ENCODE data around the gene DNAH12. TPM values are rescaled to one million over a fixed set of nuclear protein-coding genes. Genes with fewer than 3 reads are reported as not detected.
"Not testable (repeated sequence)": the region's sequence is repeated elsewhere in the genome, so short reads cannot be mapped to it uniquely, and the experiment has no call there.

DNAH12 gene
- polyA plus RNA-seq, 10 donors, result 0.22 to 0.67 (median 0.51) TPM

DNA sequence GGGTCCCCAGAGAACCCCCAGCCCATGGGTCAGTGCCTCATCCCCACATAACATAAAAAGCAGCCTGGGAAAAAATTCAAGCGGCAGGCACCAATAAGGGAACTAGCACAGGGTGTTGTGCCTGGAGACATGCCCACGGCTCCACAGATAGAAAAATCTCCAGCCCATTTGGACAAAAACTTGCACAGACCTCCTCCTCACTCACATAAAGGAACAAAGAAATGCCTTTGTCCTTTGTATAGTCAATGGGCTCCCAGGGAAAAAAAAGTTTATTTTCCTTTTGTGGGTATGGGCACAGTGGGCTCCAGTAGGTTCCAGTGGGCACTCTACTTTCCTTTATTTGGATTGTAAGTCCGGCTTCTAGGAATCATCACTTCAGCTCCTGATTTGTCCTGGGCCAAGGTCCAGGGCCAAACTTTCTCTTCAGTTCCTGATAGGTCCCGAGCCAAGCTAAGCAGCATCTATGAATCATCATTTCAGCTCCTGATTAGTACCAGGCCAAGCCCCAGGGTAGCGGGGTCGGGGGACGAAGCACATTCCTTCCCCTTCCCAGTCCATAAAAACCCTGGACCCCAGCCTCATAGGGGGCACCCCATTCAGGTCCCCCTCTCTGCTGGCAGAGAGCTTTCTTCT lies 1.6 kb upstream of the DNAH12 start:
- no peak for DNase-seq

DNA sequence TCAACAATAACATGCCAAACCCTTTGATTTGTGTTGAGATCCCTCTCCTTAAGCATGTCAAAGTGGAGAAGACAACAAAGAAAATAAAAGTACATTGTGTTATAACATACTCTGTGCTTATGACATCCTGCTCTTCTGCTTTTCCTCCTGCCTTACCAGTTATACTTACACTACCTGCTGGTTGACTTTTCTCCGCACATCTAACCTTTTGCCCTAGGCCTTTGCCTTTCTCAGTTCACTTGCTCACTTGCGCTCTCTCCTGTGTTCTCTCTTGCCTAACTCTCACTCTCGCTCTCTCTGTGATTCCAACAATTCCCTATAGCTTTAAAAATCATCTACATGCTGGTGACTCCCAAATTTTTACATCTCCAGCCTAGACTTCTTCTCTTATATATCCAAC lies 5.7 kb downstream of the DNAH12 start:
- DNase-seq, result no peak

DNA sequence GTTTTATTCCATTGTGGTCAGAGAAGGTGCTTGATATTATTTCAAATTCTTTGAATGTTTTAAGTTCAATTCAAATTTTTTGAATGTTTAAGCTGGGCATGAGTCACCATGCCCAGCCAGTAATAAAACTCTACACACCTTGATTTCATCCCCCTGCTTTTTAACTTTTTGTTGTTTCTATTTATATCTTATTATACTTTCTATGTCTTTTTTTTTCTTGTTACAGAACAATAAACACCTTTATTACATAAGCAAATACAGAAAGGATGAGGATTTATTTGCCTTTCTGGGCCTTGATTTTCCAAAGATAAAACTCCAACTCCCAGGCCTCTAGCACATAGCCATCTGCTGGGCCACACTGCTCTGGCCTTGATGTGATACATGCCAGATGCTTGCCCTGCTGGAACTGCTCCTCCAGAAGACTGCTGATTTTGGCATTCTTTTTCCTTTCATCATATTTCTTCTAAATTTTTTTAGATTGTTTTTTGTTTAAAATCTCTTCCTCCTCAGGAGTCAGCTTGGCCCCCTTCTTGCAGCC lies 14.0 kb downstream of the DNAH12 start:
- no peak for DNase-seq

DNA sequence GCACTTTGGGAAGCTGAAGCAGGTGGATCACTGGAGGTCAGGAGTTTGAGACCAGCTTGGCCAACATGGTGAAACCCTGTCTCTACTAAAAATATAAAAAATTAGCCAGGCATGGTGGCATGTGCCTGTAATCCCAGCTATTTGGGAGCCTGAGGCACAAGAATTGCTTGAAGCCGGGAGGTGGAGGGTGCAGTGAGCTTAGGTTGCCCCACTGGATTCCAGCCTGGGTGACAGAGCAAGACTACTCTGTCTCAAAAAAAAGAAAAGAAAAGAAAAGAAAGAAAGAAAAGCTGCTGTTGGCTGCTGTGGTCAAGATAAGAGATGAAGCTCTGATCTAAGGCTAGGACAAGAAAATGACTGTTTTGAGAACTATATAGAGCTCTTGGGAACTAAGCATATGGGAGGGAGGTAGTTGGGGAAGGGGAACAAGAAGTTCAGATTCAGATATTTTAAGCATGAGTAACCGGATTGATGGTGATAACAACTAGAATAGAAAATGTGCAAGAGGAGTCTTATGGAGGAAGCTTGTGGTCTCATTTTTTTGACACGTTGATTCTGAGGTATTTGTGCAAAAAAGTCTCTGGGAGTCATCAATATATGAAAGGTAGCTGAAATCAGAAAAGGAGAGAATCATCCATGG lies 25.7 kb downstream of the DNAH12 start:
- no peak for DNase-seq

DNA sequence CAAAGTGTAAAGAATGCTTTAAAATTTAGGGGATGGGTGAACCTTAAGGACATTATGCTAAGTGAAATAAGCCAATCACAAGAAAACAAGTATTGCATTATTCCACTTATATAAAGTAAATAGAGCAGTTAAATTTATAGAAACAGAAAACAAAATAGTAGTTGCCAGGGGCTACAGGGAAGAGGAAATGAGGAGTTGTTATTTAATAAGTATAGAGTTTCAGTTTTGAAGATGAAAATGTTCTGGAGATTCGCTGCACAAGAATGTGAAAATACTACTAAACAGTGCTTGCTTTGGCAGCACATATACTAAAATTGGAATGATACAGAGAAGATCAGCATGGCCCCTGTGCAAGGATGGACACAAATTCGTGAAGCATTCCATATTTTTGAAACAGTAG lies 32.0 kb downstream of the DNAH12 start:
- peak in 1 of 3 donors; percentile 13 for DNase-seq

DNA sequence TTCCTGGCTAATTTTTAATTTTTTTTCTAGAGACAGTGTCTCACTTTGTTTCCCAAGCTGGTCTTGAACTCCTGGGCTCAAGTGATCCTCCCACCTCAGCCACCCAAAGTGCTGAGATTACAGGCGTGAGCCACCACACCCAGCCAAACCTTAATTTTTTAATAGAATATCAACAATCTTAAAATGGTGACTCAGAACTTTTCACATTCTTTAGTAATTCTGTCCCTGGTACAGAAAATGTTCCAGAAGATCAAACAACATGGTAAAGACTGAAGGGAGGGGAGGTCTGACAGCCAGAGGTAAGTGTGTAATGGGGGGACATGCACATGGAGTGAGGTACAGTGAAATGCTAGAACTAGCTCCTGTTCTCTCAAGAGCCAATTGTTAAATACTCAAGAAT lies 38.2 kb downstream of the DNAH12 start:
- no peak for DNase-seq

DNA sequence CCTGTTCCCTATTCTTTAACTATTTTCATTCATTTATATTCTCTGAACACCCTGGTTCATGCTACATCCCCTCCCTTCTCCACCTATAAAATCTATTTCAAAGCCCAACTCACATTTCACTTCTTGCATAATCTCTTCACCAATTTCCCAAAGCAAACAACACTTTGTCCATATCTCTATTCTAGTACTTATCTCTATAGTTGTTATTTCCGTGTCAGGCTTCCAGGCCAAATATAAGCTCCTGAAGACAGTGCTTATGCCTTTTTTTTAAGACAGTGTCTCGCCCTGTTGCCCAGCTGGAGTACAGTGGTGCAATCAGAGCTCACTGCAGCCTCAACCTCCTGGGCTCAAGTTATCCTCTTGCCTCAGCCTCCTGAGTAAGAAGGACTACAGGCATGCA lies 43.6 kb downstream of the DNAH12 start:
- DNase-seq, result no peak

DNA sequence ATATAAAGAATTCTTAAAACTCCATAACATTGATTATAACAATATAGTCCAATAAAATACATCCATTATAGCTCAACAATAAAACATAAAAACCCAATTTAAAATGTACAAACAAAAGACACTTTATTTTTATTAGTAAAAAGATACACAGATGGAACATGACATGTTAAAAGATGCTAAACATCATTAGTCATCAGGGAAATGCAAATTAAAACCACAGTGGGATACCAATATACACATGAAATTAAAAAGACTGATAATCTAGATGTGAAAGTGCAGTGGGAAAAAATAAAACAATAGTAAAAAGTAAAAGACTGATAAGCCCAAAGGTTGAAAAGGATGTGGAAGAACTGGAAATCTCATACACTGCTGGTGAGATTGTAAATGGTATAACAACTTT lies 46.2 kb downstream of the DNAH12 start:
- no peak for DNase-seq

DNA sequence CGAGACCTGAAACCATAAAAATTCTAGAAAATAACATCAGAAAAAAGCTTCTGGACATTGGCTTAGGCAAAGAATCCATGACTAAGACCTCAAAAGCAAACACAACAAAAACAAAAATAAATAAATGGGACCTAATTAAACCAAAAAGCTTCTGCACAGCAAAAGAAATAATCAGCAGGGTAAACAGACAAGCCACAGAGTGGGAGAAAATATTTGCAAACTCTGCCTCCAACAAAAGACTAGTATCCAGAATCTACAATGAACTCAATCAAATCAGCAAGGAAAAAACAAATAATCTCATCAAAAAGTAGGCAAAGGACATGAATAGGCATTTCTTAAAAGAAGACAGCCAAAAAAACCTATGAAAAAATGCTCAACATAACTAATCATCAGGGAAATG lies 59.6 kb downstream of the DNAH12 start:
- DNase-seq, result no peak

DNA sequence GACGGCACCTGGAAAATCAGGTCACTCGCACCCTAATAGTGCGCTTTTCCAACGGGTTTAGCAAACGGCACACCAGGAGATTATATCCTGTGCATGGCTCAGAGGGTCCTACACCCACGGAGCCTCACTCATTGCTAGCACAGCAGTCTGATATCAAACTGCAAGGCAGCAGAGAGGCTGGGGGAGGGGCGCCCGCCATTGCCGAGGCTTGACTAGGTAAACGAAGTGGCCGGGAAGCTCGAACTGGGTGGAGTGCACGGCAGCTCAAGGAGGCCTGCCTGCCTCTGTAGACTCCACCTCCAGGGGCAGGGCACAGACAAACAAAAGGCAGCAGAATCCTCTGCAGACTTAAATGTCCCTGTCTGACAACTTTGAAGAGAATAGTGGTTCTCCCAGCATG lies 67.0 kb downstream of the DNAH12 start:
- not testable (repeated sequence) for DNase-seq

DNA sequence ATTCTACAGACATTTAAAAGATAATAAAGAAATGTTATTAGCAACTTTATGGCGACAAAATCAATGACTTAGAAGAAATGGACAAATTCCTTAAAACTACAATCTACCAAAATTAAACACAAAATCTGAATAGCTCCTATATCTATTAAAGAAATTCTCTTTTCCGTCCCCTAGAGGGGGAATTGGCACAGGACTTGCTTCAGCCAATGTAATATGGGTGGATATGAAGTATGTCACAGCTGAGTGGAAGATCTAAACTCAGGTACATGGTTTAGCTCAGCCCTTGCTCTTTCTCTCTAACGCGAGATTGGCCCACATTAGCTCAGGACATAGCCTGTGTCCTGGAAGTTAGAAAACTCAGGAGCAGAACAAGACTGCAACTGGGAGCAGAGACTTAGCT lies 79.3 kb downstream of the DNAH12 start:
- DNase-seq, result no peak

DNA sequence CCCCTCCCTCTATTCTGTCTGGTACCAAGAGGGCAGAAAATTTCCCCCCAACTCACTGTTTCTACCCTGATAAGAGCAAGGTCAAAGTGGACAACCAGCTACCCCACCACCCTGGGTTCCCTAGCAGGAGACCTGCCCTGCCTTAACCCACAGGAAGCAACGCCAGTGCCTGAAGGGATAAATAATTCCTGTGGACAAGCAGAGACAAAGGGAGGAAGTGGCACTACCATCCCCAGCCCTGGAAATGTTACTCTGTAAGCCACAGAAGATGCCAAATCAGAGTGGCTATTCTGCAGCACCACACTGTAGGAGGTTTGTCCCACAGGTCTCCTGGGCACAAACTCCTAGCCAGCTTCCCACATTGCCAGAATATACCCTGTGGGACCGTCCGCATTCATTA lies 80.1 kb downstream of the DNAH12 start:
- no peak for DNase-seq

DNA sequence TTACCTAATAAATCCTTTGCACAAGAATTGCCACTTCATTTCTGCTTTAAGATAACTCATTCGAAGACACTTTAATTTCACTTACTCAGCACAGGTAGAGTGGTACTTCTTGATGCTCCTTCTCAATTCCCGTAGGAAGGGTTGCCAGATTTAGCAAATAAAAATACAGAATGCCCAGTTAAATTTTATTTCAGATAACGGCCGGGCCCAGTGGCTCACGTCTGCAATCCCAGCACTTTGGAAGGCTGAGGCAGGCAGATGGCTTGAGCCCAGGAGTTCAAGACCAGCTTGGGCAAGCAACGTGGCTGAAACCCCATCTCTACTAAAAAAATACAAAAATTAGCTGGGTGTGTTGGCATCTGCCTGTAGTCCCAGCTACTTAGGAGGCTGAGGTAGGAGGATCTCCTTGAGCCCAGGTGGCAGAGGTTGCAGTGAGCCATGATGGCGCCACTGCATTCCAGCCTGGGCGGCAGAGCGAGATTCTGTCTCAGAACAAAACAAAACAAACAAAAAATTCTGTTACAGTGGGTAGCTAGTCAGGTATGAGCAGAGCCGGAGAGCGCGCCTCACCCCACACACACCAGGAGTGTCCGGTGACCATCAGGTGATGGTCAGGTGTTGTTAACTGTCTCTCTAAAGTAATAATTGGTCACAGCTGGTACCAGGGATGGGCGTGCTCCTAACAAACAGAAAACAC lies 92.8 kb downstream of the DNAH12 start:
- DNase-seq, result no peak

DNA sequence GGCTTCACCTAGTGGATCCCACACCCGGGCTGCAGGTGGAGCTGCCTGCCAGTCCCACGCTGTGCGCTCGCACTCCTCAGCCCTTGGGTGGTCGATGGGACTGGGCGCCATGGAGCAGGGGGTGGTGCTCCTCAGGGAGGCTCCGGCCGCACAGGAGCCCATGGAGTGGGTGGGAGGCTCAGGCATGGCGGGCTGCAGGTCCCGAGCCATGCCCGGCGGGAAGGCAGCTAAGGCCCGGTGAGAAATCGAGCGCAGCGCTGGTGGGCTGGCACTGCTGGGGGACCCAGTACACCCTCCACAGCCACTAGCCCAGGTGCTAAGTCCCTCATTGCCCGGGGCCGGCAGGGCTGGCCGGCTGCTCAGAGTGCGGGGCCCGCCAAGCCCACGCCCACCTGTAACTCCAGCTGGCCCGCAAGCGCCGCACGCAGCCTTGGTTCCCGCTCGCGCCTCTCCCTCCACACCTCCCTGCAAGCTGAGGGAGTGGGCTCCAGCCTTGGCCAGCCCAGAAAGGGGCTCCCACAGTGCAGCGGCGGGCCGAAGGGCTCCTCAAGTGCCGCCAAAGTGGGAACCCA lies 94.8 kb downstream of the DNAH12 start:
- DNase-seq, result not testable (repeated sequence)

DNA sequence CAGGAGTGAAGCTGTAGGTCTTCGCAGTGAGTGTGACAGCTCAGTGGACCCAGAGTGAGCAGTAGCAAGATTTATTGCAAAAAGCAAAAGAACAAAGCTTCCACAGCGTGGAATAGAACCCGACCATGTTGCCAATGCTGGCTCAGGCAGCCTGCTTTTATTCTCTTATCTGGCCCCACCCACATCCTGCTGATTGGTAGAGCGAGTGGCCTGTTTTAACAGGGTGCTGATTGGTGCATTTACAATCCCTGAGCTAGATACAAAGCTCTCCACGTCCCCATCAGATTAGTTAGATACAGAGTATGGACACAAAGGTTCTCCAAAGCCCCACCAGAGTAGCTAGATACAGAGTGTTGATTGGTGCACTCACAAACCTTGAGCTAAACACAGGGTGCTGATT lies 95.7 kb downstream of the DNAH12 start:
- not testable (repeated sequence) for DNase-seq

DNA sequence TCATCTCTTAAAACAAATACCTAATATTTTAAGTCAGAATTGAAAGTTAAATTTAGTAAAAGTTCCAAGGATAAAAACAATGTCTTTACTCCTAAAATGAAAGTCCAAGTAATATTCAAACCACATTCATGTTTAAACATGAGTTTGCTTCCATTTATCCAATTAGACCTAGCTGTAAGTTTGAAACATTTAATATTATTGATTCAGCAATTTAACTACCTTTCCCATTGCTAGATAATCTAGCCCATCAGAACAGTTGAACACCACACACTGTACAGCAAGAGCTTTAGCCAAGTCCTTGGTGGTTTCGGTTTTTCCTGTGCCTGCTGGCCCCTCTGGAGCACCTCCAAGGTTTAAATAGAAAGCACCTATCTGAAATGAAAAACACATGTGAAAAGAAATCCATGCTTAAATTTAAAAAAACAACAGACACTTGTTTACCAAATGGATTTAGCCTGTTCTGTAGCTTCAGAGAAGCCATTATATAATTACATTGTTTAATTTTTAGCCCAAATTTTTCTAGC lies 97.8 kb downstream of the DNAH12 start:
- peak in 2 of 3 donors; percentile 4 to 10 for DNase-seq

DNA sequence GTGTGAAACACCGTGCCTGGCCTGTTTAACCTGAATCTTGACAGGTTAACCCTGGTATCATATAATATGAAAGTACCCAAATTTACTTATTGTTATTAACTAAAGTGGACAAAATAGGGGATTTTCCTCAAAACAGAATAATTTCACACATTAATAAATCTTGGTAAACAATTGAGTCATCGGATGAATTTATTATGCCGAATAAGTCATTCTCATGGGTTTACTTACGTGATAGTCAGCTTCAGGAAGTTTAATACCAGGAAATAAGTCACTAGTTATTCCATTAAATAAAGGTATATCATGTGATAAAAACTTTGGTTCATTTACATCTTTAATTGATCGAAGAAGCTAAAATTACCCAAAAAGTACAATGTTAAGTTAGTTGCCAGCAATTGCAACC lies 99.7 kb downstream of the DNAH12 start:
- no peak for DNase-seq

DNA sequence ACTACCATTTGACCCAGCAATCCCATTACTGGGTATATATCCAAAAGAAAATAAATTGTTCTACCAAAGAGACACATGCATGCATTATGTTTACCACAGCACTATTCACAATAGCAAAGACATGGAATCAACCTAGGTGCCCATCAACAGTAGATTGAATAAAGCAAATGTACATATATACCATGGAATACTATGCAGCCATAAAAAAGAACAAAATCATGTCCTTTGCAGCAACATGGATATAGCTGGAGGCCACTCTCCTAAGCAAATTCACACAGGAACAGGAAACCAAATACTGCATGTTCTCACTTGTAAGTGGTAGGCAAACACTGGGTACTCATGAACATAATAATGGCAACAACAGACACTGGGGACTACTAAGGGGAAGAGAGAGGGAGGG lies 104.0 kb downstream of the DNAH12 start:
- DNase-seq, result not testable (repeated sequence)

DNA sequence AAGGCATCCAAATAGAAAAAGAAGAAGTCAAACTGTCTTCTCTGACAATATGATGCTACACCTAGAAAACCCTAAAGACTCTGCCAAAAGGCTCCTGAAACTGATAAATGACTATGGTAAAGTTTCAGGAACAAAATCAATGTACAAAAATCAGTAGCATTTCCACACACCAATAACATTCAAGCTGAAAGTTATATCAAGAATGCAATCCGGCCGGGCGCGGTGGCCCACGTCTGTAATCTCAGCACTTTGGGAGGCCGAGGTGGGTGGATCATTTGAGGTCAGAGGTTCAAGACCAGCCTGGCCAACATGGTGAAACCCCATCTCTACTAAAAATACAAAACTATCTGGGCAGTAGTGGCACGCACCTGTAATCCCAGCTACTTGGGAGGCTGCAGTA lies 105.7 kb downstream of the DNAH12 start:
- DNase-seq, result not testable (repeated sequence)

DNA sequence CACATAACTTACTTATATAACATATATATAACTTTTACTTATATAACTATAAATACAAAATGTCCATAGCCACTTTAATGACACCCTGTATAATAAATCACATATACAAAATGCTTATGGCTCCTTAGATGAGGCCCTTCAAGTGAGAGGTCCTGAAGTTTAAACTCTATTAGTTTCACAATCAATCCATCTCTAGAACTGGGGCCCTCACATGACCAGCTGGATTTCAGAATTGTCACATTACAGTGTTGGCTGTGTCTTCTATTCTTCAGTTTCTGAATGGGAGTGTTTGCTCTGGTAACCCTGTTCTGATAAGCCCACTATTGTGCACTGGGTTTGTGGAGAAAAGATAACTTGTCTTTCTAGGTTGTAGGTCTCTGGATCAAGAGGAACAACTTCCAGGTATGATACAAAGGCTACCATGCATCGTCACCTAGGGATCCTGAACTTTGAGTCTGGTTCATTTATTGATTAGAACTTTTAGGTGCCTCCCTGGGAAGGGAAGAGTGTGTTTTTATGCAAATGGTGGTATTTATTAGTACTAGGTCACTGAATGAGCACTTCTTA lies 107.9 kb downstream of the DNAH12 start:
- no peak for DNase-seq

DNA sequence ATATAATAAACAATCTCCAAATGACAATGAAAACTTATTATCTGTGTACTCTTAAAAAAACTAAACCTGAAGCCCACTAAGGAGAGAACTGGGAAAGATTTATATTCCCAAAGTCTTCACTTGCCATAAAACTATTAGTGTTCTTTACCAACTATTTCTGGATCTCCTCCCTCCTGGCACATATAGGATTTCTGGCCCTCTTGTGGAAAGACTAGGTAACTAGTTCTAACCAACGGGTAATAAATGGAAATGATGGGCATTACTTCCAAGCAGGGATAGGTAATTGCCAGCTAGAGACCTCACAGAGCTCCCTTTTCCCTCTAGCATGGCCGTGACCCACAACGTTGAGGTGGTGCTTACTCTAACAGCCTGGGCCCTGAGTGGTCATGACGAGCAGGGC lies 110.1 kb downstream of the DNAH12 start:
- DNase-seq, result peak in 1 of 3 donors; percentile 3

DNA sequence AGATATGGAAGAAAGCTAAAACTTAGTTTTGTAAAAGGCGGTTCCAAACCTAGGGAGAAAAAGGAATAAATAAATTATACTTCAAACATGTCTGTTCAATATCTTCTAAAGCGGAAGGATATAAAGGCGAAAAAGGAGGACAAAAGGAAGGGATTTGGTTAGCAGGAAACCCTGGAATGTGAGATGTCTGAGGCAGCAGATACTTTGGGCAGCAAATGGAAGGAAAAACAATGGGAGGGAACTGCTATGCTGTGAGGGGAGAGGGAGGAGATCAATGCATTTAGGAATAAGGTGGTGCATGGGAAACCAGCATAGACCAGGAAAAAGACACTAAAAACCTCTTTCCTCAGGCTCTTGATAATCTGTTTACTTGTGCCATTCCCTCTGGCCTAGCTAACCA lies 120.8 kb downstream of the DNAH12 start:
- DNase-seq, result no peak

Data from muscle of back (tissue), 11 donors.